ENCODE measurements around the gene OR6B1. TPM values are rescaled to one million over a fixed set of nuclear protein-coding genes. Genes with fewer than 3 reads are reported as not detected.

OR6B1 gene
- polyA plus RNA-seq, 1 experiment = not detected

DNA sequence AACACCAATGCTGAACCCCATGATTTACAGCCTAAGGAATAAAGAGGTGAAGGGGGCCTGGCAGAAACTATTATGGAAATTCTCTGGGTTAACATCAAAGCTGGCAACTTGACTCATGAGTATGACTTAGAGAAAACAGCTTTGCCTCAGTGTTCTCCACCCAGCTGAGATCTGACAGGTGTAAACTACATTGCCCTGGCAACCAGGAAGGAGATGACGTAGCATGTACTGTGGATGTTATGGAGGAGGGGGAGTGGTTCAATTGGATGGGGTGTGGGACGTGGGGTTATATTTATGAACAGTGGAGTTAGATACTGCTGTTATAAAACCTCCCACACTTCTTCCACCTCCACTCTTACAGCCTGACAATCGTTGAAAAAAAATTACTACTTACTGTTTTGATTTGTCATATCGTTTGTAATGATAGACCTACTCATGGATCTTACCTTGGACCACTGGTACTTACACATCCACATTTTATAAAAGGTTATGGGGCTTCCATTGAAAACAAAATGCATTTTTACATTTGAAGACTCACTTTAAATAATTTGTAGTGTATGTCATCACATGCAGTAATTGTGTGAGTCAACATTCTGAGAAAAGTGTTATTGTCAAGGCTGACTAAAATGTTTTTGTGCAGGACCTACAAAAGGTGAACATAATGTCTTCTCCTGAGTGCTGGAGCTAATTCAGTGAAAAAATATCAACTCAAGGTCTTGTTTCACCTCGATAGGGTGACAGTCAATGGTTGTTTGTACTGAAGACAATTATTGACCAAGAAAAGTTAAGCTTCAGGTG is 39.1 kb upstream of the OR6B1 start:
- CTCF ChIA-PET = no interaction called here
- DNase-seq (ENCODE audit: low read depth) = no peak
- TF ChIP-seq, protein P1, sequence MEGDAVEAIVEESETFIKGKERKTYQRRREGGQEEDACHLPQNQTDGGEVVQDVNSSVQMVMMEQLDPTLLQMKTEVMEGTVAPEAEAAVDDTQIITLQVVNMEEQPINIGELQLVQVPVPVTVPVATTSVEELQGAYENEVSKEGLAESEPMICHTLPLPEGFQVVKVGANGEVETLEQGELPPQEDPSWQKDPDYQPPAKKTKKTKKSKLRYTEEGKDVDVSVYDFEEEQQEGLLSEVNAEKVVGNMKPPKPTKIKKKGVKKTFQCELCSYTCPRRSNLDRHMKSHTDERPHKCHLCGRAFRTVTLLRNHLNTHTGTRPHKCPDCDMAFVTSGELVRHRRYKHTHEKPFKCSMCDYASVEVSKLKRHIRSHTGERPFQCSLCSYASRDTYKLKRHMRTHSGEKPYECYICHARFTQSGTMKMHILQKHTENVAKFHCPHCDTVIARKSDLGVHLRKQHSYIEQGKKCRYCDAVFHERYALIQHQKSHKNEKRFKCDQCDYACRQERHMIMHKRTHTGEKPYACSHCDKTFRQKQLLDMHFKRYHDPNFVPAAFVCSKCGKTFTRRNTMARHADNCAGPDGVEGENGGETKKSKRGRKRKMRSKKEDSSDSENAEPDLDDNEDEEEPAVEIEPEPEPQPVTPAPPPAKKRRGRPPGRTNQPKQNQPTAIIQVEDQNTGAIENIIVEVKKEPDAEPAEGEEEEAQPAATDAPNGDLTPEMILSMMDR (IDR thresholded peaks at IDR 0.05; ENCODE audit: insufficient read depth, low read depth, low read length) = no peak

DNA sequence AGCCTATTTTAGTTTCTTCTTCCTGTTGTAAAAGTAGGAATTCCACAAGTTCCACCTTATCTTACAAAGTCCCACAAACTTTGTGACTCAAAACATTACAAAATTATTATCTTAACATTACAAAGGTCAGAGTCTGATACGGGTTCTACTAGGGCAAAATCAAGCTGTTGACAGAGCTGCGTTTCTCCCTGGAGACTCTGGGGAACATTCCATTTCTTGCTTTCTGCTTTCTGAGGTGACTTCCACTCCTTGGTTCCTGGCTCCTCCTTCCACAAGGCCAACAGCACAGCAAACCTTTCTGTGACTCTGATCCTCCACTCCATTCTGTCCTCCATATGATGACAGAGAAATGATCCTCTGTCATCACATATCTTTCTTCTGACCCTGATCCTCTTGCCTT is 34.8 kb upstream of the OR6B1 start:
- ChIA-PET CTCF (interaction anchor here (0.6 kb wide), 1 partner anchor 9 kb away, joined by 3 read pairs; no protein-coding TSS in a partner anchor), POLR2A (no interaction called here)
- TF ChIP-seq, protein P1 (IDR thresholded peaks at IDR 0.05; ENCODE audit: insufficient read depth, low read depth, low read length) = no peak
- Histone ChIP-seq H3K36me3 (ENCODE audit: control insufficient read depth, insufficient read depth, low read length) (no peaks in the 10 kb centered on the region), H3K4me3 (ENCODE audit: low read depth, low read length) (no peak overlapping the region), H3K27me3 (ENCODE audit: control insufficient read depth, insufficient read depth, low read length) (no peaks in the 10 kb centered on the region)
- DNase-seq (ENCODE audit: low read depth) = no peak

More for the DNA sequence above, 39.1 kb upstream of the OR6B1 start:
- POLR2A ChIA-PET = no interaction called here
- H3K27me3 ChIP-seq (ENCODE audit: control insufficient read depth, insufficient read depth, low read length) = no peaks in the 10 kb centered on the region
- no peaks in the 10 kb centered on the region for H3K36me3 ChIP-seq (ENCODE audit: control insufficient read depth, insufficient read depth, low read length)
- no peak overlapping the region for H3K4me3 ChIP-seq (ENCODE audit: low read depth, low read length)

DNA sequence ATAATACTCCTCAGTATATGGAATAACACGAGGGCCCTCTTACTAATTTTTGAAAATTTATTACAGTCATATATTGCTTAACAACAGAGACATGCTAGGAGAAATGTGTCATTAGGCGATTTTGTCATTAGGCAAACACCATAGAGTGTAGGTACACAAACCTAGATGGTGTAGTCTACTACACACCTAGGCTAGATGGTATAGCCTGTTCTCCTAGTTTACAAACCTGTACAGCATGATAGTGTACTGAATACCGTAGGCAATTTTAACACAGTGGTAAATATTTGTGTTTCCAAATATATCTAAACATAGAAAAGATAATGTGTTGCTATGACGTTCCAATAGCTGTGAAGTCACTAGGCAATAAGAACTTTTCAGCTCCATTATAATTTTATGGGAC is 32.7 kb upstream of the OR6B1 start:
- TF ChIP-seq, protein P1 (IDR thresholded peaks at IDR 0.05; ENCODE audit: insufficient read depth, low read depth, low read length) = no peak
- Histone ChIP-seq H3K27me3 (ENCODE audit: control insufficient read depth, insufficient read depth, low read length) (no peaks in the 10 kb centered on the region), H3K4me3 (ENCODE audit: low read depth, low read length) (no peak overlapping the region), H3K36me3 (ENCODE audit: control insufficient read depth, insufficient read depth, low read length) (no peaks in the 10 kb centered on the region)
- no peak for DNase-seq (ENCODE audit: low read depth)
- POLR2A ChIA-PET = no interaction called here
- CTCF ChIA-PET = no interaction called here

DNA sequence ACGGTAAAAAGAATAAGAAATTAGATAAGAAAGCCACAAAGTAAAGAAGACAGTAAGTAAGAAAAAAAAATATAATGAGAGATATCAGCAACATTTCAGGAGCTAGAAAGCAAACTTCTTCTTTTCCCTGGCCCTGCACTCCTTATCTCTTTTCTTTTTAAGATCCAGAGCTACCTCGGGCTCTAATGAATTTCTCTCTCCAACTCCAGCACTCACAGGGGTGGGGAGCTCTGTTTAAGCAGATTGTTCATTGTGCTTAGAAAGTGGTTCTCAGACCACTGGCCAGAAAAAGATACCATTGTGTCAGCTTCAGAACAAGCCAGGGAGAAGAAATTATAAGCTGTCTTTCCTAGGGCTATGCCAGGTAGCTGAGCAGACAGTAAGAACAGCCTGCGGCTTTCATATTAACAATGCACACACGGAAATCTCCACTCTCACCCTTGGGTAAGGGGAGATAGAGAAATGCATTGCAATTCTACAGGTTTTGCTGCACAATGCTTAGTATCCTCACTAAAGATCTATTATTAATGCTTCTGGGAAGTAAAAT is 26.2 kb upstream of the OR6B1 start:
- POLR2A ChIA-PET = no interaction called here
- Histone ChIP-seq H3K4me3 (ENCODE audit: low read depth, low read length) (no peak overlapping the region), H3K36me3 (ENCODE audit: control insufficient read depth, insufficient read depth, low read length) (no peaks in the 10 kb centered on the region), H3K27me3 (ENCODE audit: control insufficient read depth, insufficient read depth, low read length) (no peaks in the 10 kb centered on the region)
- no peak for DNase-seq (ENCODE audit: low read depth)
- CTCF ChIA-PET = interaction anchor here (0.6 to 1.1 kb wide), 4 partner anchors 8 to 73 kb away, joined by 3 to 4 read pairs (median 3); no protein-coding TSS in a partner anchor
- TF ChIP-seq, protein P1 (IDR thresholded peaks at IDR 0.05; ENCODE audit: insufficient read depth, low read depth, low read length) = no peak

DNA sequence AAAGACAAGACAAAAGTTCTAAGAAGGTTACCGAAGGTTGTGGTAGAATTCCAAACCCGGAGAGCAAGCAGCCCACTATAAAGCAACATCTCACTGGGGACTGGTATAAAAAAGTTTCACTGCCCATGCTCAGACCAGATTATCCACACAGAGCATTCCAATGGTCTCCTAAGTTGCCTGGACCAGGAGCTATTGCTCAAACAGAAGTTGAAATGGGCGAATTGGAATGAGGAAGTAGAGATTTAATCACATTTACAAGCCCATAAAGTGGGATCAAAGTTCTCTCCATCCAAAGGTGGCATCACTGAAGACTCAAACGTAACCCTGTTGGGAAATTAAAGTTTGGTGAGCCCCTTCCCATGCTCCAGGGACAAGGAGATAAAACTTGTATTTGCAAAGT is 25.7 kb upstream of the OR6B1 start:
- POLR2A ChIA-PET = no interaction called here
- DNase-seq (ENCODE audit: low read depth) = peak; percentile 10

More for the DNA sequence above, 25.7 kb upstream of the OR6B1 start:
- TF ChIP-seq, protein P1 (IDR thresholded peaks at IDR 0.05; ENCODE audit: insufficient read depth, low read depth, low read length) = no peak
- CTCF ChIA-PET = interaction anchor here (0.6 to 1.1 kb wide), 3 partner anchors 27 to 73 kb away, joined by 3 to 4 read pairs (median 3); no protein-coding TSS in a partner anchor
- H3K36me3 ChIP-seq (ENCODE audit: control insufficient read depth, insufficient read depth, low read length) = no peaks in the 10 kb centered on the region
- H3K4me3 ChIP-seq (ENCODE audit: low read depth, low read length) = no peak overlapping the region
- H3K27me3 ChIP-seq (ENCODE audit: control insufficient read depth, insufficient read depth, low read length) = no peaks in the 10 kb centered on the region
